Esophagus squamous epithelium (tissue), 4 donors: ENCODE data around the gene HLCS.

Source experiments
- POLR2A ChIP-seq, 4 donors: fragments of 450-650 bp; IDR thresholded peaks; one replicate each; pipeline ENCODE4 v1.6.1; 2017; ENCODE audit warnings: antibody characterized with exemption in 4 of 4, mild to moderate bottlenecking in 4 of 4, moderate library complexity in 3 of 4
- TF ChIP-seq, protein P1 (sequence below), 6 experiments: fragments of 450-650 bp in 4 of 6; fragments of 200-600 bp in 2 of 6; sonication (generic) in 2 of 6; IDR thresholded peaks; one replicate each; pipeline ENCODE4 v1.5.1; 2016 to 2019; ENCODE audit warnings: antibody characterized with exemption in 6 of 6, mild to moderate bottlenecking in 4 of 6, moderate library complexity in 4 of 6

DNA sequence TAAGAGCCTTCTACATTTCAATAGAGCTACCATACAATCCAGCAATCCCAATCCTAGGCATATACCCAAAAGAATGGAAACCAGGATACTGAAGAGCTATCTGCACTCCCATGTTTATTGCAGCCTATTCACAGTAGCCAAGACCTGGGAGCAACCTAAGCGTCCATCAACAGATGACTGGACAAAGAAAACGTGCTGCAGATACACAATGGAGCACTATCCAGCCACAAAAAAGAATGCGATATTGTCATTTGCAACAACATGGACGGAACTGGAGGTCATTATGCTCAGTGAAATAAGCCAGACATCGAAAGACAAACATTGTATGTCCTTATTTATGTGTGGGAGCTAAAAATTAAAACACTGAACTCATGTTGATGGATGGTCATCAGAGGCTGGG is 115.3 kb downstream of the HLCS start:
- no peak for TF ChIP-seq POLR2A (IDR thresholded peaks at IDR 0.05)
- TF ChIP-seq, protein P1, sequence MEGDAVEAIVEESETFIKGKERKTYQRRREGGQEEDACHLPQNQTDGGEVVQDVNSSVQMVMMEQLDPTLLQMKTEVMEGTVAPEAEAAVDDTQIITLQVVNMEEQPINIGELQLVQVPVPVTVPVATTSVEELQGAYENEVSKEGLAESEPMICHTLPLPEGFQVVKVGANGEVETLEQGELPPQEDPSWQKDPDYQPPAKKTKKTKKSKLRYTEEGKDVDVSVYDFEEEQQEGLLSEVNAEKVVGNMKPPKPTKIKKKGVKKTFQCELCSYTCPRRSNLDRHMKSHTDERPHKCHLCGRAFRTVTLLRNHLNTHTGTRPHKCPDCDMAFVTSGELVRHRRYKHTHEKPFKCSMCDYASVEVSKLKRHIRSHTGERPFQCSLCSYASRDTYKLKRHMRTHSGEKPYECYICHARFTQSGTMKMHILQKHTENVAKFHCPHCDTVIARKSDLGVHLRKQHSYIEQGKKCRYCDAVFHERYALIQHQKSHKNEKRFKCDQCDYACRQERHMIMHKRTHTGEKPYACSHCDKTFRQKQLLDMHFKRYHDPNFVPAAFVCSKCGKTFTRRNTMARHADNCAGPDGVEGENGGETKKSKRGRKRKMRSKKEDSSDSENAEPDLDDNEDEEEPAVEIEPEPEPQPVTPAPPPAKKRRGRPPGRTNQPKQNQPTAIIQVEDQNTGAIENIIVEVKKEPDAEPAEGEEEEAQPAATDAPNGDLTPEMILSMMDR (IDR thresholded peaks at IDR 0.05), result no peak
